ENCODE measurements around the gene DGKD.
"Not testable (repeated sequence)": the region's sequence is repeated elsewhere in the genome, so short reads cannot be mapped to it uniquely, and the experiment has no call there.

The DGKD gene

DNA sequence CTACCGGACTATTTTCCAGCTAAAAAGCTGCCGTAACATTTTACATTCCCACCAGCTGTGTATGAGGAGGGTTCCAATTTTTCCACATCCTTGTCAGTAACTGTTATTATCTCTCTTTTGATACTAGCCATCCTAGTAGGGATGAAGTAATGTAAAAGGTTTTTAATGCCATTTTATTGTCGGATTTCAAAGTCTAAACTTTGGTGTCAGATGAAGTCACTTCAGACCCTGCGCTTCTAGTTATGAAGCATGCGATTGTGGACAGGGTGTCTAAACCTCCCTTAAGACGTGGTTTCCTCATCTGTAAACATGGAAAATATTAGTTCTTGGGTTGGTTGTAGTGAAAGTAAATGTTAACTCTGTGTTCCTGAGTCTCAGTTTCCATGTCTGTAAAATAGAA lies 4.7 kb downstream of the DGKD start:
- no peak for DNase-seq (ENCODE audit: low read depth in 3 of 3, low spot score in 1 of 3)

DNA sequence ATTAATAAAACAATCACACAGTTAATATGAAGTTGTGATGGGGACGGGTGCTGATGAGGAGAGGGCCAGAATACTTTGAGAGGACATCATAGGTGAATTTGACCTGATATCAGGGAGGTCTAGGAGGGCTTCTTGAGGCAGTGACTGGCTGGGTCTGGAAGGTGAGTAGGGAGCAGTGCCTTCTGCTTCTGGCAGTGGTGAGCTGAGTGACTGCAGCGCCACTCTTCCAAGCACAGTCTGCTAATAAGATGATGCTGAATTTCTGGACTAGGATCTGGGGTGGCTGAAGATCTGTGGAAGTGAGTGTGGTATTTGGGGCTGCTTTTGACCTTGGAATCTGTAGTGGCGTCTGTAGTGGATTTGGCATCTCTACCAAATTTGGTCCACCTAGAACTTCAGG lies 5.5 kb downstream of the DGKD start:
- DNase-seq (ENCODE audit: low read depth in 3 of 3, low spot score in 1 of 3) = no peak

DNA sequence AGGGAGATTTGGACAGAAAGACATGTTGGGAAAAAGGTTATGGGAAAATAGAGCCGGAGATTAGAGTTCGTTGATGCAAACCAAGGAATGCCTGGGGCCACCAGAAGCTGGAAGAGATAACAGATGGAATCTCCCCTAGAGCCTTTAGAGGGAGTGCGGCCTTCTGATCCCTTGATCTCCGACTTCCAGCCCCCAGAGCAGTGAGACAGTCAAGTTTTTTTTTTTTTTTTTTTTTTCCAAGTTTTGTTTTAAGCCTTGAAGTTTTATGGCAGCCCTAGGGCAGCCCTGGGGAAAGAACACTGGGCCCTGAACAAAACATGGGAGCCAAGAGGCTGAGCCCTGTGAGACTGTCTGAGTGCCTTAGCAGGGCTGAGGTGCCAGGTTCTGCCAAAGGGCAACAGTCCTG lies 6.5 kb downstream of the DGKD start:
- DNase-seq (ENCODE audit: low read depth in 3 of 3, low spot score in 1 of 3) = no peak

DNA sequence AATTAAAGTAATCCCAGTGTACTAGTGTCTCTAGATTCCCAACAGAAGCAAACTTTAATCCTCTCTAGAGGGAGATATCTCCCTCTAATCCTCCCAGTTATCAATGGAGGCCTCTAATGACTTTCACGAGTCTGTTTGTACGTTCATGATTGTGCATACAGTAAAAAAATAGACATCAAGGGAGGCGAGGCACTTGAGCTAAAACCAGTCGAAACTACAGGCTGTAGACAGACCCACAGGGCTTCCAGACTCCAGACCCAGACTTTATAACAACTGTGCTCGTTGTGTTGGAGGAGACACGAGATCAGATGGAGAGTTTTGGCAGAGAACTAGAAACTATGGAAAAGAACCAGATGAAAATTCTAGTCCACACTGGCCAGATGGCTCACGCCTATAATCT lies 7.0 kb downstream of the DGKD start:
- no peak for DNase-seq (ENCODE audit: low read depth in 3 of 3, low spot score in 1 of 3)

DNA sequence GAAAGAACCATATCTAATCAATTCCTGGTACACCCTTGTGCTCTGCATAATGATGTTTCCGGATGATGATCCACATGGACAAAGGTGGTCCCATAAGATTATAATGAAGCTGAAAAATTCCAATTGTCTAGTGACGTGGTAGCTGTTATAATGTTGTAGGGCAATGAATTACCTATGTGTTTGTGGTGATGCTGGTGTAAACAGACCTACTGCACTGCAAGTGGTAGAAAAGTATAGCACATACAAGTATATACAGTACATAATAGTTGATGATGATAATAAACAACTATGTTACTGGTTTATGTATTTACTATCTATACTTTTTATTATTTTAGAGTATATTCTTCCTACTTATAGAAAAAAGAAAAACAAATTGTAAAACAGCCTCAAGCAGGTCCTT lies 8.4 kb downstream of the DGKD start:
- no peak for DNase-seq (ENCODE audit: low read depth in 3 of 3, low spot score in 1 of 3)

DNA sequence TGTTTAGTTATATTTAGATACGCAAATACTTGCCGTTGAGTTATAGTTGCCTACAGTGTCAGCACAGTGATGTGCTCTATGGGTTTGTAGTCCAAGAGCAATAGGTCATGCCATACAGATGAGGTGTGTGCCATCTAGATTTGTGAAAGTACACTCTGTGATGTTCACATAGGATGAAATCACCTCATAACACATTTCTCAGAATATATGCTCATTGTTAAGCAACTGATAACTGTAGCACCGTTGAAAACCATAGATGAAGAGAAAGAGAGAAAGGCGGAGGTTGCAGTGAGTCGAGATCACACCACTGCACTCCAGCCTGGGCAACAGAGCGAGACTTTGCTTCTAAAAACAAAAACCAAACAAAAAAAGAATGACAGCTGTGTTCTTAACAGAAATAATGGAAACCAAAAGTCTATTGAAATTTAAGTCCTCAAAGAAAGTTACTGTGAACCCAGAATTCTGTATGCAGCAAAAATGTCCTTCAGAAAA lies 9.5 kb downstream of the DGKD start:
- DNase-seq (ENCODE audit: low read depth in 3 of 3, low spot score in 1 of 3) = no peak

DNA sequence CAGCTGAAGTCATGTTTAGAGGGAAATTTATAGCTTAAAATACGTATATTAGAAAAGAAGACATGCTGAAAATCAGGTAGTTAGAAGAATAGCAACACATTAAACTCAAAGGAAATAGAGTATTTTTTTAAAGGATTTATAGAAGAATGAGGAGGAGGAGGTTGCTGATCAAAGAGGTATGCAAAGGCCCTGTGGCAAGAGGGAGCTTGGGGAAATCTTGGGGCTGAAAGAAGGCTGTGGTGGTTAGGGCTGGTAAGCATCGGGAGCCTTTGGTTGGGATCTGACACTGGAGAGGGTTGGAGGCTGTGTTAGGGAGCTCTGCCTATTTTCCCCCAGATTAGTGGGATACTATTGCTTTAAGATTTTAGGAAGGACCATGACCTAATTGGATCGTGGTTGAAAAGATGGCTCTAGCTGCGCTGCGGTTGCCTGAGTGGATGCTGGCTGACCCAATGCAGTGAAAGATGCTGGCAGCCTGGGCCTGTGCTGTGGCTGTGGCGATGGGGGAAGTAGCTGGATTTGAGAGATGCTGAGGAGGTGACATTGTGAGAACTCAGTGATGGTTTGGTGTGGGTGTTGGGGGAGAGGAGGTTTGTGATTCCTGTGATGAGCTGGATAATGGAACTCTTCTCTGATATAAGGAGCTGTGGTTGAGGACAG lies 11.7 kb downstream of the DGKD start:
- DNase-seq (ENCODE audit: low read depth in 3 of 3, low spot score in 1 of 3) = no peak

DNA sequence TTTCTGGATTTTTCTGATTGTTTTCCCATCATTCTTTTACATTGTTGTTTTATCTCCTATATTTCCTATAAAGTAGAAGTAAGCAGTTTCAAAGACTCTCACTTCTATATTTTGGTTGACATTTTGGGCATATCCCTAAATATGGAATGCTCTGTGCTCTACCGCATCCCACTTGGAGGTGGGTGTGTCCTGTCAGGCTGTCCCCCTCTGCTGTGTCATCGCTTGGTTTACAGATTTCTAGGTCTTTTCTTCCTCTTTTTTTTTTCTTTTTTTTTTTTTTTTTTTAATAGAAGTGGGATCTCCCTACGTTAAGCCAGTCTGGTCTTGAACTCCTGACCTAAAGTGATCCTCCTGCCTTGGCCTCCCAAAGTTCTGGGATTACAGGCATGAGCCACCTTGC lies 13.3 kb downstream of the DGKD start:
- DNase-seq (ENCODE audit: low read depth in 3 of 3, low spot score in 1 of 3) = no peak

DNA sequence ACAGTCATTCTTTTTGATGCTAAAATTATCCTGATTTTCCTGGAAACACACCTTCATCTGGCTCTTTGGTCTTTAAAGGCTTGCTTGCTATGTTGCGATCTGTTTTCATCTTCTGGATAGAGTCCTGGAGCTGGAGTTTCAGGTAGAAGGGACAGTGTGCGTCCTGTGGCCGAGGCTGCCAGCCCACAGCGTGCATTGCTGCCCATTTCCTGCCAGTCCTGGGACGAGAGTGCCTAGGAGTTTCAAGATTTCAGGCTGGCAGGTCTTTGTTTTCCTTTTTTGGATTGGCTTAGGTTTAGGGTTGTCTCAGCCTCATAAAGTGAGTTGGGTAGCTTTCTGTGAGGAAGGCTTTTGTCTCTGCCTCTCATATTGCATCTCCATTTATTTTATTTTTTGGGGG lies 14.5 kb downstream of the DGKD start:
- DNase-seq (ENCODE audit: low read depth in 3 of 3, low spot score in 1 of 3) = no peak

DNA sequence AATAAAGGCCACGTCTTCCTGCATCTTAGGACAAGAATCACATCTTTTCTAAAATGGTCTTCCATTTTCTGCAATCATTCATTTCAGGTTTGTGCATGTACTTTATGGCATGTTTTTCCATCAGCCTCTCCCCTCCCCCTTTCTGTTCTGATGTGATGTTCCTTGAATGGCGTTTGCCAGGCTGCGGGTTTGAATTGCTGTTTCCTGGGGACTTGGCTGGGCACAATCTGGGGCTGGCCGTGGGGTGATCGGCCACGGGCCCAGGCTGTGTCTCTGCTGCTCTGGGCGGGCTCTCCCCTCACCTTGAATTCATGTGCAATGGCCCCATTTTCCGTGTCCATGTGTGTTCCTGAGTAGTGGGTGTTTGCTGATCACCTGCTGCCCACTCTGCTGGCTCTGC lies 15.2 kb downstream of the DGKD start:
- no peak for DNase-seq (ENCODE audit: low read depth in 3 of 3, low spot score in 1 of 3)

DNA sequence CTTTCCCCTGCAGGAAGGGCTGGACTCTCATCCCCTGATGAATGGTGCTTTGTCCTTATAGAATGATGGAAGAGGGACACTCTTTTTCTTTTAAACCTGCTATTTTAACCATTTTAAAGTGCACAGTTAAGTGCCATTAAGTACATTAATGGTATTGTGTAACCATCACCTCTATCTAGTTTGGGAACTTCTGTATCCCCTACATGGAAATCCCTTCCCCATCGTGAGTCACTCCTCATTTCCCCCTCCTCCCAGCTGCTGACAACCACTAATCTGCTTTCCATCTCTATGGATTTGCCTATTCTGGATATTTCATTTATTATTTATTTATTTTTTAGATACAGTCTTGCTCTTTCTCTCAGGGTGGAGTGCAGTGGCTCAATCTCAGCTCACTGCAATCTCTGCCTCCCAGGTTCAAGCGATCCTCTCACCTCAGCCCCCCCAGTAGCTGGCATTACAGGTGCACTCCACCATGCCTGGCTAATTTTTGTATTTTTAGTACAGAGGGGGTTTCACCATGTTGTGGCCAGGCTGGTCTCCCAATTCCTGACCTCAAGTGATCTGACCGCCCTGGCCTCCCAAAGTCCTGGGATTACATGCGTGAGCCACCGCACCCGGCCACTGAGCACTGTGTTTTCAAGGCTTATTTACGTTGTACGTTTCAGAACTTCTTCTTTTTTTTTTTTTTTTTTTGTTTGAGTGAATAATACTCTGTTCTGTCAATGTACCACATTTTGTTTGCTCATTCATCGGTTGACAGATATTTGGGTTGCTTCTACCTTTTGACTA lies 15.8 kb downstream of the DGKD start:
- DNase-seq (ENCODE audit: low read depth in 3 of 3, low spot score in 1 of 3) = no peak

DNA sequence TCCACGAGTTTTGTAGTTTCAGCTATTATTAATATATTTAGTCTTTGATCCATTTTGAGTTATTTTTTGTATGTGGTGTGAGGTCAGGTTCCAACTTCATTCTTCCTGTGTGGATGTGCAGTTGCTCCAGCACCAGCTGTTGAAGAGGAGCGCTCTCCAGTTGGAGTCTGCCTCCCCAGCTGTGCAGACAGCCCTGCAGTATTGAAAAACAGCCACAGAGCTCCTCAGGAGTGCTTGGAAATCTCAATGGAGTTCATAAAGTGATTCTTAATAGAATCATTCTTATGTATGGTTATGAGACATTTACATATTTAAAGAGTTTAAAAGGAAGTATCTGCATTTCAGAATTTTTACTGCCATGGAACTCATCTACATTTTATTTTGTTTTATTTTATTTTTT lies 17.3 kb downstream of the DGKD start:
- DNase-seq (ENCODE audit: low read depth in 3 of 3, low spot score in 1 of 3) = no peak

DNA sequence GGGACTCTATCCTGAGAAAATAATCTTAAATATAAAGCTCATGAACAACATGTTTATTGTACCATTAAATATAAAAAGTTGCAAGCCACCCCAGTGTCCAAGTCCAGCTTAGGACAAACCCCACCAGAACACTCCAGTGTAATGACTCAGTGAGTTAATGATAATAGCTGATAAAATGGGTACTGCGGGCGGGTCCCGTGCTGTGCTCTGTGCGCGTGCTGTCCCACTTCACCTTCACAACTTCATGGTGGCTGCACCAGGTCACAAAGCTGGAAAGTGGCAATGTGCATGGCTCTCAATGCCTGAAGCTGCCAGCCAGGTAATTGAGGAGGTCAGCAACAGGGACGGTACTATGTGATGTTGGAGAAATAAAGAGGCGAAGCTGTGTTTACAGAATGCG lies 18.6 kb downstream of the DGKD start:
- DNase-seq (ENCODE audit: low read depth in 3 of 3, low spot score in 1 of 3) = no peak

DNA sequence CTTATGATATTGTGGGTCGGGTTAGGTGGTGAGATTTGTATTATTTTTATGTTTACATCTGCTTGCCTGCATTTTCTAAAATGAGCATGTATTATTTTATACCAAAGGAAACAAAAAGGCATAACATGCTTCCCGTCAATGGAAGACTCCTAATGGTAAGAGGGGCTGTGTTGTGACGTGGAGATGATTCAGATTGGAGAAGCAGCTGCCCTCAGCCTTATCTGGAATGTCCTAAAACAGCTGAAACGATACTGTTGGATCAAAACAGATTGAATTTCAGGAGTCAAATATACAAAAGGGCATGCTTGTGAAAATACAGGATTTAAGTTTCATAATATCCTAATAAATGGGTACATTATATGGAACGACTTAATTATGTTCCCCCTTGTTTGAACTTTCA lies 19.0 kb downstream of the DGKD start:
- no peak for DNase-seq (ENCODE audit: low read depth in 3 of 3, low spot score in 1 of 3)

DNA sequence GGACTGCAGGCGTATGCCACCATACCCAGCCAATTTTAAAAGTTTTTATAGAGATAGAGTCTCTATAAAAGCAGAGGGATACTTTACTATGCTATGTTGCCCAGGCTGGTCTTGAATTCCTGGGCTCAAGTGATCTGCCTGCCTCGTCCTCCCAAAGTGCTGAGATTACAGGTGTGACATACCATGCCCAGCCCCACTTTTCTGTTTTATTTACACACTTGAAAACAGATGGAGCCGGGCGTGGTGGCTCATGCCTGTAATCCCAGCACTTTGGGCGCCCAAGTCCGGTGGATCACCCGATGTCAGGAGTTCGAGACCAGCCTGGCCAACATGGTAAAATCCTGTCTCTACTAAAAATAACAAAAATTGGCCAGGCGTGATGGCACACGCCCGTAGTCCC lies 20.5 kb downstream of the DGKD start:
- not testable (repeated sequence) for DNase-seq (ENCODE audit: low read depth in 3 of 3, low spot score in 1 of 3)

DNA sequence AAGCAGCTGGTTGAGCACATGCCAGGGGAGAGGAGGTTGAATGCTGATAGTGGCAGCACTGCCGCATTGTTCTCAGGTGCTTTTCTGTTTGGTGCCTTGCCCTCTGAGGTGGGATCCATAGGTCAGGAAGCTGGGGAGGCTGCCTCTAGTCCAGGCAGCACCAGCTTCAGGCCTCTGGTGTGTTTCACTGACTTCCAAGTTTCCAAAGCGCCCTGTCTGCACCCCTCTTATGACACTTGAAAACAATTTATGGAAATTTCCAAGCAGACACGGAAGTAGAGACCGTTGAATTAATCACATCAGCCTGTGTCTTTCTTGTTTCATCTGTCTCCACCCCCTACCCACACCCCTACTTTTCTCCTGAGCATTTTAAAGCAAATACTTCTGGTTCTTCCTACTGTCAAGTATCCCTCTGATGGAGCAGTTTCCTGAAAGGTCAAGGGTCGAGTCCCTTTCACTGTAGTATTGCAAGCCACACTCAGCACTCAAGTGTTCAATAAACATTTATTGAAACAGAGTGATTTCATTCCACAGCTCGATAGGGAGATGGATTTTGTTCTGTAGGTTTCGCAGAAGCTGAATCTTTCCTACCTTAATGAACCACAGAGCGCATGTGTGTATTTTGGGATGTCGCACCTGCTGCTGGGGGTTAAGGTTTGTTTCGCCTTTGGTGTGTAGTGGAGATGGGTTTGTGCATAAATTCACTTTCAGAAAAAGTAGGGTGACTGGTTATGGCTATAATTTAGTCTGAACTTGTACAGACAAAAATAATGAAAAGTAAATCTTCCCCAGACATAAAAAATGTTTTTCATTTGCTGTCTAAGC lies 21.4 kb downstream of the DGKD start:
- no peak for DNase-seq (ENCODE audit: low read depth in 3 of 3, low spot score in 1 of 3)

DNA sequence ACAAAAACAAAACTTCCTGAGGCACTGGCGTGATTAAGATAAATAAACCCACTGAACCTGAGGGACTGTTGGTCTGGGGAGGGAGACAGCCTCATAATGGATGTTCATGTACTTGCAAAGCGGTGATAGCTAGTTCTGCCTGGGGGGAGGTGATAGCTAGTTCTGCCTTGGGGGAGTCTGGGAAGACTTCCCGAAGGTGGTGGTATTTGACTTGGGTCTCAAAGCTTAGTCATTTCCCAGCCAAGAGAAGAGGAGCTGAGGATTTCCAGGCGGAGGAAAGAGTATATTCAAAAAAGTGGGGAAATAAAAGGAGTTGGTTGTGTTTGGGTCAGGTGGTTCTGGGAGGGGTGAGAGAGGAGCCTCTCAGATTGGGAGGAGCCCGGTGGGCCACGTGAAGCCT lies 24.7 kb downstream of the DGKD start:
- DNase-seq (ENCODE audit: low read depth in 3 of 3, low spot score in 1 of 3) = no peak

DNA sequence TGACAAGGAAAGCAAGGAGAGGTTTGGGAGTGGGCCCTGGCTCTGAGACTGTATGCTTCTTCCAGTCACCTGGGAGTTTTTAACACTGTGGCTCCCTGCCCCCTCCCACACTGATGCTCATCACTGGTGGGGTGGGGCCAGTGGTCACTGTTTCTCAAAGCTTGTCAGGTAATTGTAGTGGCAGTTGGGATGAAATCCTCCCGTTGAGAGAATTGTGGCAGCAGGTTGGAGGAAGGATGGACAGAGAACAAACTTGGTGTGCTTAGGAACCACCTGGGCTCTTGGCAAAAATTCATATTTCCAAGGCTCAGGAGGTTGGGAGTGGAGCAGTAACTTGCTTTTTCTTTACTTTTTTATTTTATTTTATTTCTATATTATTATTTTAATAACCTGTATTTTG lies 25.1 kb downstream of the DGKD start:
- no peak for DNase-seq (ENCODE audit: low read depth in 3 of 3, low spot score in 1 of 3)

DNA sequence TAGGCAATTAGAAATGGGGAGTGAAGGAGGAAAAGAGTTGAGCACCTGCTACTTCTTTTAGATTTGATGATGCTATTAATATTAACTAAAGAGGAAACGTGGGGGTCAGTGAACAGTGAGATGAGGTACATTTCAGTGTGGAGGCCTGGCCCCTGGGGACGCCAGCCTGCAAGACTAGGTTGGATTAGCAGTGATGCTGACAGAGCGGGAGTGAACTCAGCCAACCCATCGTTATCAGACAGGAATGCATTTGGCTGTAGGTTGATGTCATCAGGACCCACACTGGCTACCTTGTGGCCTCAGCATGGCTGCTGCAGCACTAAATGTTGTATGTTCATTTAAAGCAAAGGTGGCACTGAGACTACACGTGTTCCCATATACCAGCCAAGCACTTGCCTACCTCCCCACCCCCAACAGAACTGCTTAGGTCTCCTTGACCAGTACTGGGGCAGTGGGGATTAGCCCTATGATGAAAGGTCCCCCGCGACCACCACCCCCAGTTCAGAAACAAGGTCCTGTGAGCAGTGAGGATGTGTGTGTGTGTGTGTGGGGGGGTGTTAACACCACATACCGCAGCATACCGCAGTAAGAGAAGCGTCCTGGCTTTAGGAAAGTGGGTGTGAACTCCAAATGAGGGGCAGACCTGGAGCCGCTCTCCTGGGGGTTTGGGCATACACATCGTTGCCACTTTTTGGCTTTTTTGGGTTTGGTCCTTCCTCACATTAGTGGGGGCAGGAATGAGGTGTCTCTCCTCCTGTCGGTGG lies 26.0 kb downstream of the DGKD start:
- no peak for DNase-seq (ENCODE audit: low read depth in 3 of 3, low spot score in 1 of 3)

DNA sequence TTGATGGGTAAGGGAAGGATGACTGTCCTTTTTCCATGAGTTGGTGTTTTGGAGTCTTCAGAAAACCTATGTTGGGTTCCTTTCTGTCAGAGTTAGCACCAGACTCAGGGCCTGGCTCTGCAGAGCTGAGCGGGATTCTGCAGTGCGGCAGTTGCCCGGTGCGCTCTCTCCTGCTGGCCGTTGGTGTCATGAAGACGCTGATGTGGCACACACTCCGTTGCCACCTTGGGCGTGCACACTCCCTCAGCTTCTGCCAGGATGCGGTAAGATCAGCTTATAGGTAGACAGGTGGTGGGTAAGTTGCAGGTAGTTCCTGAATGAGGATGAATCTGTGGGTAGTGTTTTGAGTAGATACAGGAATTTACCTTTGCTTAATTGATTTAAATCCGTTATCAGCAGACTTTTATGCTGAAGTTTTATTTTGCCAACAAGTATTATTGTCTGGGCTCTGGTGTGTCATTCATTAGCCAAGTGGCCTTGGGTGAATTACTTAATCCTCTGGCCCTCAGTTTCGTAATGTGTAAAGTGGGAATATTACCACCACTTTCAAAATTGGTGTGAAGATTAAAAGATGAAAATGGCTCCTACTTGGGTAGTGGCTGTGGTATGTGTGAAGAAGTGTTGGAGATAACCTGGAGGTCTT lies 26.8 kb downstream of the DGKD start:
- DNase-seq (ENCODE audit: low read depth in 3 of 3, low spot score in 1 of 3) = no peak

DNA sequence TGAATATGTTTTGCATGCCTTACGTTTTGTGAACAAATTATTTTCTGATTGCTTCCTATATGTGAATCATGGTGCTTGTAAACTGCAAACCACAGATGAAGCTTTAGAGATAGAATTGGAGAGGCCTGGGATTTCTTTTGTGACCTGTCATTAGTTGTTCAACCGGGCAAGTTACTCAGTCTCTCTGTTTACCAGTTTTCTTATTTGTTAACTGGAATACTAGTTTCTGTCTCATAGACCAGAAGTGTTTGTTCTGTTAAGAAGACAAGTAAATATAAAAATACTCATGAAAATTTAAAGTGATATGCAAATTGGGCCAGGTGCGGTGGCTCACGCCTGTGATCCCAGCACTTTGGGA lies 27.3 kb downstream of the DGKD start:
- DNase-seq (ENCODE audit: low read depth in 3 of 3, low spot score in 1 of 3) = no peak

Measured in stimulated activated CD4-positive, alpha-beta T cell treated with anti-CD3 and anti-CD28 coated beads, TNF-alpha, amount 100 ng/mL, for 1 hour (primary cell).